Neuron (in vitro differentiated cells): ENCODE results near the gene VSX1.

Source experiments
- H2AFZ ChIP-seq: one replicate; pipeline ENCODE4 v1.6.1; 2013; ENCODE audit warnings: low read depth, mild to moderate bottlenecking, inconsistent platforms, low read length, moderate library complexity
- H3K27me3 ChIP-seq: one replicate; pipeline ENCODE4 v1.6.1; 2013; ENCODE audit warnings: low read length; ENCODE audit not compliant: insufficient read depth
- H3K36me3 ChIP-seq: one replicate; pipeline ENCODE4 v1.6.1; 2013; ENCODE audit warnings: low read length; ENCODE audit not compliant: insufficient read depth
- H3K4me1 ChIP-seq: one replicate; pipeline ENCODE4 v1.6.1; 2013; ENCODE audit warnings: low read length; ENCODE audit not compliant: insufficient read depth
- H3K4me3 ChIP-seq: 2 replicates; pipeline ENCODE4 v1.5.1; 2013; ENCODE audit warnings: mild to moderate bottlenecking, low read length, moderate library complexity
- H3K9me3 ChIP-seq: one replicate; pipeline ENCODE4 v1.6.1; 2013; ENCODE audit warnings: low read length

Gene VSX1

DNA sequence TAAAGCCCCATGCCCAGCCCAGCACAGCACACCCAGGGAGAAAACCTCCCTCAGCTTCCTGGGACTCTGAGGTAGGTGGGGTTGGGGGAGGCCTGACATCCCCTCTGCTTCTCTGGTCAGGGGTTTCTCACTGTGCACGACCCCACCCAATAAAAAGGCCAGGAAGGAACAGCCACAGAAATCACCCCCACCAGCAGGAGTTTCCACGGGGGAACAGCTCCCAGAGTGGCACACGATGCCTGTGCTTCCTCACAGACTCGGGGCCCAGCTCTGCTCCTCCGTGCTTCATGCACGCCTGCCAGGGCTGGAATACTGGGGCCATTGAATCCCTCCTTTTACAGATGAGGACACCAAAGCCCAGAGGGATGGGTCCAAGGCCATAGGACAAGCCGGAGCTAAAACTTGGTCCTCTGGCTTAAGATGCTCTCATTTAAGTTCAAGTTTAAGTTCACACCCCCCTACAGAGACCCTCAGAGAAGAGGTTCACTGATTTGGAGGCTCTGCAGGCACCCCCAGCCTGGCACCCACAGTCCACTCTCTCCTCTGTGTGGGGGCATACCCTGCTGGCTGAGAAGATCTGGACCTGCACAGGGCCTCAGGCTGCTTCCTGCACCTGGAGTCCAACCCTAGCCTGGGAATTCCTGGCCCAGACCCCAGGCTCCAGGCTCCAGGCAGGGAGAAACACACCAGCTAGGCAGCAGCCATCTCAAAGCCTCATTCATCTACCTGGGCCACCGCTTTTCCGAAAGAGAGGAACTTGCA lies 38.3 kb downstream of the VSX1 start:
- Histone ChIP-seq H3K4me1 (peaks cover 6% of the 10 kb centered on the region), H3K4me3 (no peak overlapping the region), H3K27me3 (peaks cover 13% of the 10 kb centered on the region), H2AFZ (no peak overlapping the region), H3K9me3 (peaks cover 2% of the 10 kb centered on the region), H3K36me3 (no peaks in the 10 kb centered on the region)

DNA sequence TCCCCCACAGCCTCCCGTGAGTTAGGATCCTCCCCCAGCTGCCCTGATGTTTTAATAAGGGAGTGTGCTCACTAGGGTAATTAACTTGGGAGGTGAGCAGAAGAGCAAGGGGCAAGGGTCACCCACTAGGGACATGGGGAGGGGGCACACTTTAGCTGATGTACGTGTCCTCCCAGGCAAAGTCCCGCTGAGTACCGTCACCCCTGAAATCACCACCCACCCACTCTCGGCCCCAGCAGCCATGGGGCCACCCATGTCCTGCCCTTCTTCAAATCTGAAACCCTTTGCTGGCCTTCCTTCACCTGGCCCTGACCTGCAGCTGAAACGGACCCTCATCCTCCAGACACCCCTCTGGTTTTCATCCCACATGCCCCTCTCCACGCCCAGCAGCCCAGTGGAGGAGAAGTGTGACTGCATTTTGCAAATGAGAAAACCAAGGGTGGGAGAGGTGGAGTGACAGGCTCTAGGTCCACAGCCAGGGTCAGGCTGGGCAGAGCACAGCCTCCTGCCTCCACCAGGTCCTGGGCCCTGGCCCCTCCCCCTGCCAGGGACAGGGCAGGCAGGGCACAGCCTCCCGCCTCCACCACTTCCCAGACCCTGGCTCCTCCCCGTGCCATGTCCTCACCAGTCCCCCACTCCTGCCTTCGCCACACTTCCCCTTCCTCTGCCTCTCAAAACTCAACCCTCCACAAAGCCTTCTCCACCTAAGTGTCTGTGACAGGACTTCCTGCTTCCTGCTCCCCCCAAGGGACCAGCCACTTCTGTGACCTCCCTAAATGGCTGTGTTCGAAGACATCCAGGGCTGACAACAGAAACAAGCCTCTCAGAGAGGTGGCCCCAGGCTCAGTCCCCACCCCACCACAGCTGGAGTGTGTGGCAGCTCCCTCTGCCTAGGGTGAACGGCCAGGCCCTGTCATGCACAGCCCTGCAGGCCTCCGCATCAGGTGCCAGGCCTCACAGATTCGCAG lies 39.1 kb downstream of the VSX1 start:
- no peak overlapping the region for H3K4me3 ChIP-seq
- H3K36me3 ChIP-seq = no peaks in the 10 kb centered on the region
- peaks cover 13% of the 10 kb centered on the region for H3K27me3 ChIP-seq
- no peak overlapping the region for H2AFZ ChIP-seq
- peaks cover 6% of the 10 kb centered on the region for H3K4me1 ChIP-seq
- H3K9me3 ChIP-seq = peaks cover 2% of the 10 kb centered on the region

DNA sequence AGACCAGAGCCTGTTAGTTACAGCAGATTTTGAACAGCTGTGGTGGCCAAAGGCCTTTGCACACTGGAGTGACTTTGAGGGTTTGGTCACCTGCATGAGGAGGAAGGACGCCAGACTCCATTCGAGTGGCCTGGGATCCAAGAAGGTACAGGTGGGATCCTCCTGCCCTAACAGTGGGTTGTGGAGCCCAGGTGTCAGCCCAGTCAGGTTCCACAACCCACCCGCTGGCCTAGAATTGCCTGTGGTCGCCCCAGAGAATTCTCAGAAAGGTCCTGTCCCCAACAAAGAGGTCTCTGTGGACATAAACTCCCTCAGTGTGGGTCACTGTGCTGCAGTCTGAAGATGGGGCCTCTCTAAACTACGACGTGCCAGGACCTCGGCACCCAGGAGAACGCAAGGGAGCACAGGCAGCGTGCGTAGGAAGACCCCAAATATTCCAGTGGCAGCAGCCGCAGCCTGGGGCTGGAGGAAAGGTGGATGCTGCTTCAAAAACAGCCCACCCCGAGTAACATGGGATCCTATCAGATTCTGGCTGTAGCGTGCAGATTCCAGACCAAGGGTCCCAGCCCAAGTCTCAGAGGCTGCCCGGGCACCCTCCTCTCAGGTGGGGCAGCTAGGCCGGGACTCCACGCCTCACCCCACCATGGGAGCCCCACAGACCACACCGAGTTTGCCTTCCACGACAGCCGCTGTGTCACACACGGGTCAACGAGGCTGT lies 40.0 kb downstream of the VSX1 start:
- Histone ChIP-seq H3K4me1 (peaks cover 10% of the 10 kb centered on the region), H3K36me3 (no peaks in the 10 kb centered on the region), H2AFZ (no peak overlapping the region), H3K9me3 (no peaks in the 10 kb centered on the region), H3K4me3 (no peak overlapping the region), H3K27me3 (peaks cover 7% of the 10 kb centered on the region)

DNA sequence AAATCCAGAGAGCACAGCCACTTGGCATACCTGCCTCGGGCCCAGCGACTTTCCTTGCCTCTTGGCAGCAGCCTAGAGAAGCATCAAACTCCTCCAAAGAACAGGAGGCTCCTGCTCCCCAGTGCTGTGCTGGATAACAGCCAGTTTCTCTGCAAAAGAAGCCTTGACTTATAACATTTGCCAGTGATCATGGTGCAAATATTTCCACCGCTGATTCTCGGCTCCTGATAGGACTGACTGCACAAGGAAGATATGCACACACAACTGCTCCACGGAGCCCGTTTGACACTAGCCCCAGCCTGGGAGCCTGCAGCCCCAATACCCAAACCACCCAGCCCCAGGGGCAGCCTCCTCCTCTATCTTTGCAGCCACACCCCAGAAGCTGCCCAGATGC lies 41.5 kb downstream of the VSX1 start:
- Histone ChIP-seq H3K4me3 (no peak overlapping the region), H3K36me3 (no peaks in the 10 kb centered on the region), H2AFZ (no peak overlapping the region), H3K27me3 (peaks cover under 1% of the 10 kb centered on the region), H3K9me3 (no peaks in the 10 kb centered on the region), H3K4me1 (peaks cover 17% of the 10 kb centered on the region)

DNA sequence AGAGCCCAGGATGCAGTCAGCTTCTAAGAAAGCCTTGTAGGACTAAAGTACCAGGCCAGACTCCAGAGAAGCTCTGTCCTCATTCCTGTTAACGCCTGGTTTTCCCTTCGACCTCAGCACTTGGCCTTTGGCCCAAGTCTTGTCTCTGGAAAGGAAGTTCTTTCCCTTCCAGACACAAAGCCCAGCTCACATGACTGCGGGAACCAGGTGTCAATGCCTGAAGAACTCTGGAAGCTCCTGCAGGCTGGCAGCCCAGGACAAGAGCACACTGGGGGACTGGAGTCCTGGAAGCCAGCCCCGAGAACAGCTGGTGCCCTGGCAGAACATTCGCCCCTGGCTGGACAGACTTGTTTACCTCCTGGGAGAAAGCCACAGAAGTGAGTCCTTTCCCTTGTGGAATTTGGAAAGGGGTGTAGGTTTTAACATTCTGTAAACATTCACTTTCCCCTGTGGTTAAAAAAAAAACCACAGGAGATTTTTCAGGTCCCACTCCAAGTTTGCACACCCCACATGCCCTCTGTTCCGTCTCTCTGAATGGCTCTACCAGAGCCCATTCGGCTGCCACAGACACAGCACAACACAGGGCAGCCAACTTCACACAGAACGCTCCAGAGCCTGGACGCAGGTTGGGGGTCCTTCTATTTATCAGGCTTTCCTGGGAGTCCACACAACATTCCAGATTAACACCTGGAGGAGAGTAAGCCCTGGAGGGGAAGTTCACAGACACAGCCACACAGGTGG lies 42.1 kb downstream of the VSX1 start:
- H3K4me1 ChIP-seq = peaks cover 17% of the 10 kb centered on the region
- H3K36me3 ChIP-seq = no peaks in the 10 kb centered on the region

DNA sequence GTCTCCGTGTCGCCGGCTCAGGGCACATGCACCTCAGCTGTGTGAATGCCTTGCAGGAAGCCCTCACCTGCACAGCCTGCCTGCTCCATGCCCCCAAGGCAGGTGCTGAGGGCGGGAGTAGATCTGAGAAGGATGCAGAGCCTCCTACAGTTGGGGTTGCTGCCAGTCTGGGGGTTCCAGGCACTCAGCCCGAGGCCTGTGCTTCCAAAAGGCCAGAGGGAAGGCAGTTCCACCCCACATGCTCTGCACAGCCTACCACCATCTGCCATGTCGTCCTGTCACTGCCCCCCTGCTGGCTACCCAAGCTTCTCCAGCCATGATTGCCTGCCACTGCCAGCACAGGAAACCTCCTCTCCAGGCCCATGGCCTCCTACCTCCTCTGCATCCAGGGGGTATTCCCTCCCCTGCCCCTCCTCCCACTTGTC lies 43.3 kb downstream of the VSX1 start:
- Histone ChIP-seq H3K9me3 (no peaks in the 10 kb centered on the region), H2AFZ (no peak overlapping the region), H3K36me3 (no peaks in the 10 kb centered on the region)

More for the DNA sequence above, 42.1 kb downstream of the VSX1 start:
- H3K9me3 ChIP-seq = no peaks in the 10 kb centered on the region
- no peaks in the 10 kb centered on the region for H3K27me3 ChIP-seq
- no peak overlapping the region for H3K4me3 ChIP-seq
- no peak overlapping the region for H2AFZ ChIP-seq

GRCh38 chr20:25038103-25038410 lies 43.9 kb downstream of the VSX1 start:
- H3K27me3 ChIP-seq = no peaks in the 10 kb centered on the region
- no peak overlapping the region for H2AFZ ChIP-seq
- H3K4me3 ChIP-seq = no peak overlapping the region
- no peaks in the 10 kb centered on the region for H3K9me3 ChIP-seq
- peaks cover 26% of the 10 kb centered on the region for H3K4me1 ChIP-seq
- no peaks in the 10 kb centered on the region for H3K36me3 ChIP-seq

More for the DNA sequence above, 43.3 kb downstream of the VSX1 start:
- Histone ChIP-seq H3K27me3 (no peaks in the 10 kb centered on the region), H3K4me1 (peaks cover 21% of the 10 kb centered on the region), H3K4me3 (no peak overlapping the region)

GRCh38 chr20:25037288-25038102 lies 44.4 kb downstream of the VSX1 start:
- Histone ChIP-seq H3K9me3 (no peaks in the 10 kb centered on the region), H3K36me3 (no peaks in the 10 kb centered on the region), H3K4me3 (no peak overlapping the region), H2AFZ (no peak overlapping the region), H3K27me3 (no peaks in the 10 kb centered on the region), H3K4me1 (peaks cover 31% of the 10 kb centered on the region)

DNA sequence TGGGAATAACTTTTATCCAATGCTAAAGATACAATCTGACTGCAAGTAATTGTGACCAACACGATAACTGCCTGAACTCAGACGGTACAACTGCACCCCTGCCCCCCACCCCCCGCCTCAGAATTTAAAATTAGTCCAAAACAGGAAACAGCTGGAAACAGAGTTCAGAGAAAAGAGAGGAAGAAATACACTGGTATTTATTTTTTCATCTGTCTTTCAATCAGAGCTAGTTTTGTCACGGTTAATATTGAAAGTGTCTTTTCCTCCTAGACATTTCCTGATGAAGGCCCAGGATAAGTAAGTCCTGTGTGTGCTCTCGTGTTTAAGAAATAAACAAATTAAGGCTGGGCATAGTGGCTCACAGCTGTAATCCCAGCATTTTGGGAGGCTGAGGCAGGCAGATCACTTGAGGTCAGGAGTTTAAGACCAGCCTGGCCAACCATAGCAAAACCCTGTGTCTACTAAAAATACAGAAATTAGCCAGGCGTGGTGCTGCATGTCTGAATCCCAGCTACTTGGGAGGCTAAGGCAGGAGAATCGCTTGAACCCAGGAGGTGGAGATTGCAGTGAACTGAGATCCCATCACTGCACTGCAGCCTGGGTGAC lies 45.5 kb downstream of the VSX1 start:
- Histone ChIP-seq H3K27me3 (no peaks in the 10 kb centered on the region), H3K36me3 (no peaks in the 10 kb centered on the region), H3K4me1 (peaks cover 40% of the 10 kb centered on the region), H3K4me3 (no peak overlapping the region), H3K9me3 (no peaks in the 10 kb centered on the region), H2AFZ (no peak overlapping the region)

GRCh38 chr20:25035921-25036320 lies 46.0 kb downstream of the VSX1 start:
- no peak overlapping the region for H2AFZ ChIP-seq

DNA sequence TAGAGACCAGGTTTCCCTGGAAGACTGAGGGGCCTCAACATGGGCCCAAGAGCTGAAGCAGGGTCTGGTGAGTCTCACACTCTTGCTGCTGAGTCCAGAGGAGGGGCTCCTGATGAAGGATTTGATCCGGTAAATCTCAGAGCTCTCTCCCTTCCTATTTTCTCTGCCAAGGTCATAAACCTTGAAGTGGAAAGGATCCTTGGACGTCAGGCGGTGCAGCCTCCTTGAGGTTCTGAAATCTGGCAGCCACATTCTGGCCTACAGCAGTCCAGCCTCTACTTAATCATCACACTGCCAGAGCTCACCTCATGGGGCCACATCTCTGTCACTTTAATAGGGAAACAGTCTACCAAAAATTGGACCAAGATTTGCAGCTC lies 48.0 kb downstream of the VSX1 start:
- peaks cover 33% of the 10 kb centered on the region for H3K4me1 ChIP-seq
- H3K9me3 ChIP-seq = no peaks in the 10 kb centered on the region
- H3K4me3 ChIP-seq = no peak overlapping the region
- H3K36me3 ChIP-seq = no peaks in the 10 kb centered on the region
- no peaks in the 10 kb centered on the region for H3K27me3 ChIP-seq
- H2AFZ ChIP-seq = no peak overlapping the region

More at GRCh38 chr20:25035921-25036320, 46.0 kb downstream of the VSX1 start:
- Histone ChIP-seq H3K4me3 (no peak overlapping the region), H3K4me1 (peaks cover 40% of the 10 kb centered on the region), H3K27me3 (no peaks in the 10 kb centered on the region), H3K36me3 (no peaks in the 10 kb centered on the region), H3K9me3 (no peaks in the 10 kb centered on the region)
